GM19452 (cell line): ENCODE measurements around the gene CAPN2.
A peak's percentile ranks its signal among the peaks of the same experiment; 100 is the strongest.
"Not testable (repeated sequence)": the region's sequence is repeated elsewhere in the genome, so short reads cannot be mapped to it uniquely, and the experiment has no call there.

Experiments
- ATAC-seq: cut with Tn5 transposase; IDR thresholded peaks from one replicate; pipeline ENCODE4 v1.9.1; 2021; ENCODE audit not compliant: unreplicated experiment

Gene CAPN2

GRCh38 chr1:223738465-223739365, 26.4 kb downstream of the CAPN2 start:
- no peak for ATAC-seq

GRCh38 chr1:223739366-223740037, 27.2 kb downstream of the CAPN2 start:
- ATAC-seq = no peak

GRCh38 chr1:223740038-223740736, 27.8 kb downstream of the CAPN2 start:
- not testable (repeated sequence) for ATAC-seq

- ATAC-seq = no peak
Observed at GRCh38 chr1:223741861-223742260, 29.5 kb downstream of the CAPN2 start.

- ATAC-seq = no peak
Observed at GRCh38 chr1:223742856-223743517, 30.6 kb downstream of the CAPN2 start.

GRCh38 chr1:223745731-223746130, 33.4 kb downstream of the CAPN2 start:
- no peak for ATAC-seq

GRCh38 chr1:223747838-223748335, 35.5 kb downstream of the CAPN2 start:
- ATAC-seq = no peak

GRCh38 chr1:223748405-223748772, 36.0 kb downstream of the CAPN2 start:
- no peak for ATAC-seq

GRCh38 chr1:223748773-223749733, 36.7 kb downstream of the CAPN2 start:
- peak; percentile 88 for ATAC-seq

- ATAC-seq = no peak
Observed at GRCh38 chr1:223750730-223751570, 38.6 kb downstream of the CAPN2 start.

GRCh38 chr1:223751696-223752095, 39.4 kb downstream of the CAPN2 start:
- ATAC-seq = no peak

GRCh38 chr1:223752721-223753515, 40.6 kb downstream of the CAPN2 start:
- no peak for ATAC-seq

- no peak for ATAC-seq
Observed at GRCh38 chr1:223754681-223755431, 42.5 kb downstream of the CAPN2 start.

GRCh38 chr1:223755432-223755792, 43.1 kb downstream of the CAPN2 start:
- no peak for ATAC-seq

GRCh38 chr1:223755992-223756775, 43.8 kb downstream of the CAPN2 start:
- ATAC-seq = no peak

- ATAC-seq = no peak
Observed at GRCh38 chr1:223756806-223757700, 44.7 kb downstream of the CAPN2 start.
